Measurements from ENCODE around the gene HOXB2.

- TF ChIP-seq BACH2 (CRISPR knock-in tag; IDR thresholded peaks at IDR 0.05; ENCODE audit: borderline replicate concordance), result no peak
- no peak for TF ChIP-seq TCF4 (CRISPR knock-in tag; IDR thresholded peaks at IDR 0.05; ENCODE audit: borderline replicate concordance)
- TF ChIP-seq GLIS3 (CRISPR knock-in tag; IDR thresholded peaks at IDR 0.05), result no peak
- TF ChIP-seq CREB5 (CRISPR knock-in tag; IDR thresholded peaks at IDR 0.05; ENCODE audit: low read depth), result no peak
- TF ChIP-seq TOX (CRISPR knock-in tag; IDR thresholded peaks at IDR 0.05; ENCODE audit: borderline replicate concordance), result no peak
- TF ChIP-seq ZFP30 (CRISPR knock-in tag; IDR thresholded peaks at IDR 0.05), result no peak
- TF ChIP-seq ZNF565 (CRISPR knock-in tag; conservative IDR thresholded peaks at IDR 0.05; ENCODE audit: low read depth), result no peak
- no peak for TF ChIP-seq CSDC2 (CRISPR knock-in tag; IDR thresholded peaks at IDR 0.05)
- TF ChIP-seq ZC3H10 (CRISPR knock-in tag; IDR thresholded peaks at IDR 0.05), result no peak
- no peak for TF ChIP-seq RARB (CRISPR knock-in tag; IDR thresholded peaks at IDR 0.05)
- TF ChIP-seq TSHZ2 (CRISPR knock-in tag; IDR thresholded peaks at IDR 0.05), result no peak
- no peak for TF ChIP-seq ZFP3 (CRISPR knock-in tag; IDR thresholded peaks at IDR 0.05)
- no peak for TF ChIP-seq ESRRG (CRISPR knock-in tag; IDR thresholded peaks at IDR 0.05)
Observed at GRCh38 chr17:48559840-48560817, 15.2 kb upstream of the HOXB2 start.
